NCI-H748 treated with DMSO at 0.1 percent for 48 hours (cell line): ENCODE results near the gene MAFG.

Experiments
- DNase-seq: peaks from one replicate; lab custom pipeline; 2025; lab: John Stamatoyannopoulos, UW

MAFG gene

GRCh38 chr17:81939881-81940385, 12.4 kb upstream of the MAFG start:
- no peak for DNase-seq

- no peak for DNase-seq
Measured at GRCh38 chr17:81939218-81939617, 11.7 kb upstream of the MAFG start.

GRCh38 chr17:81935709-81936084, 8.2 kb upstream of the MAFG start:
- DNase-seq = no peak

GRCh38 chr17:81934850-81935708, 7.5 kb upstream of the MAFG start:
- DNase-seq = no peak

- no peak for DNase-seq
Measured at GRCh38 chr17:81934098-81934757, 6.7 kb upstream of the MAFG start.

GRCh38 chr17:81933178-81933699, 5.7 kb upstream of the MAFG start:
- no peak for DNase-seq

- DNase-seq = no peak
Measured at GRCh38 chr17:81932333-81932983, 4.9 kb upstream of the MAFG start.

- no peak for DNase-seq
Measured at GRCh38 chr17:81931557-81932332, 4.2 kb upstream of the MAFG start.

GRCh38 chr17:81931189-81931556, 3.6 kb upstream of the MAFG start:
- no peak for DNase-seq

GRCh38 chr17:81930142-81931125, 2.9 kb upstream of the MAFG start:
- DNase-seq = no peak

GRCh38 chr17:81929253-81930141, 2.0 kb upstream of the MAFG start:
- no peak for DNase-seq

- DNase-seq = peak; percentile 52
Measured at GRCh38 chr17:81928544-81929252, 1.2 kb upstream of the MAFG start.

- no peak for DNase-seq
Measured at GRCh38 chr17:81927152-81927652, 333 bp downstream of the MAFG start.

- DNase-seq = no peak
Measured at GRCh38 chr17:81926451-81927151, 934 bp downstream of the MAFG start.

- no peak for DNase-seq
Measured at GRCh38 chr17:81925860-81926450, 1.6 kb downstream of the MAFG start.

- DNase-seq = no peak
Measured at GRCh38 chr17:81924557-81925532, 2.7 kb downstream of the MAFG start.
